ENCODE measurements around the gene VWF. TPM values are rescaled to one million over a fixed set of nuclear protein-coding genes. Genes with fewer than 3 reads are reported as not detected.

The VWF gene
- total and polyA plus RNA-seq, 10 of the 15 experiments (the other 5 are each of a cell fraction or from before 2014, with no cell fraction given), result 0.08 to 0.23 TPM; not detected in 8

GRCh38 chr12:6167327-6168280, 43.1 kb upstream of the VWF start (continued):
- TF ChIP-seq CUX1 (IDR thresholded peaks at IDR 0.05; ENCODE audit: insufficient replicate concordance, low read depth, low read length), result no peak
- TF ChIP-seq RAD21 (IDR thresholded peaks at IDR 0.05; ENCODE audit: insufficient read depth, low read depth, low read length), result no peak
- no peak for TF ChIP-seq MXI1 (IDR thresholded peaks at IDR 0.05; ENCODE audit: low read depth, low read length)
- no peak for TF ChIP-seq WRNIP1 (IDR thresholded peaks at IDR 0.05; ENCODE audit: borderline replicate concordance, low read depth, low read length)
- no peak for TF ChIP-seq SREBF1 (IDR thresholded peaks at IDR 0.05; ENCODE audit: low read length)
- TF ChIP-seq BCLAF1 (IDR thresholded peaks at IDR 0.05), result no peak
- no peak for TF ChIP-seq RAD51 (IDR thresholded peaks at IDR 0.05)
- no peak for TF ChIP-seq CBX5 (IDR thresholded peaks at IDR 0.05; ENCODE audit: low read depth)
- 0 out of 2 replicates have a peak, but pooled peaks have one; percentile 18 for TF ChIP-seq CBFB (IDR thresholded peaks at IDR 0.05; ENCODE audit: low read depth)
- TF ChIP-seq PRDM15 (CRISPR knock-in tag; IDR thresholded peaks at IDR 0.05), result no peak
- TF ChIP-seq TARDBP (IDR thresholded peaks at IDR 0.05; ENCODE audit: borderline replicate concordance), result no peak
- TF ChIP-seq ZNF217 (IDR thresholded peaks at IDR 0.05), result no peak
- no peak; the same call in 1 of the 2 replicates for TF ChIP-seq ATF3 (IDR thresholded peaks at IDR 0.05; ENCODE audit: borderline replicate concordance, extremely low read depth, low read depth, low read length)
- peak; percentile 78 for TF ChIP-seq NFIC (IDR thresholded peaks at IDR 0.05; ENCODE audit: low read depth, low read length)
